ENCODE measurements around the gene LLGL2.

GRCh38 chr17:75508931-75509361, 16.6 kb upstream of the LLGL2 start:
- no peak for TF ChIP-seq POLR2AphosphoS5 (IDR thresholded peaks at IDR 0.05; ENCODE audit: low read depth, low read length)
- TF ChIP-seq, protein P1, sequence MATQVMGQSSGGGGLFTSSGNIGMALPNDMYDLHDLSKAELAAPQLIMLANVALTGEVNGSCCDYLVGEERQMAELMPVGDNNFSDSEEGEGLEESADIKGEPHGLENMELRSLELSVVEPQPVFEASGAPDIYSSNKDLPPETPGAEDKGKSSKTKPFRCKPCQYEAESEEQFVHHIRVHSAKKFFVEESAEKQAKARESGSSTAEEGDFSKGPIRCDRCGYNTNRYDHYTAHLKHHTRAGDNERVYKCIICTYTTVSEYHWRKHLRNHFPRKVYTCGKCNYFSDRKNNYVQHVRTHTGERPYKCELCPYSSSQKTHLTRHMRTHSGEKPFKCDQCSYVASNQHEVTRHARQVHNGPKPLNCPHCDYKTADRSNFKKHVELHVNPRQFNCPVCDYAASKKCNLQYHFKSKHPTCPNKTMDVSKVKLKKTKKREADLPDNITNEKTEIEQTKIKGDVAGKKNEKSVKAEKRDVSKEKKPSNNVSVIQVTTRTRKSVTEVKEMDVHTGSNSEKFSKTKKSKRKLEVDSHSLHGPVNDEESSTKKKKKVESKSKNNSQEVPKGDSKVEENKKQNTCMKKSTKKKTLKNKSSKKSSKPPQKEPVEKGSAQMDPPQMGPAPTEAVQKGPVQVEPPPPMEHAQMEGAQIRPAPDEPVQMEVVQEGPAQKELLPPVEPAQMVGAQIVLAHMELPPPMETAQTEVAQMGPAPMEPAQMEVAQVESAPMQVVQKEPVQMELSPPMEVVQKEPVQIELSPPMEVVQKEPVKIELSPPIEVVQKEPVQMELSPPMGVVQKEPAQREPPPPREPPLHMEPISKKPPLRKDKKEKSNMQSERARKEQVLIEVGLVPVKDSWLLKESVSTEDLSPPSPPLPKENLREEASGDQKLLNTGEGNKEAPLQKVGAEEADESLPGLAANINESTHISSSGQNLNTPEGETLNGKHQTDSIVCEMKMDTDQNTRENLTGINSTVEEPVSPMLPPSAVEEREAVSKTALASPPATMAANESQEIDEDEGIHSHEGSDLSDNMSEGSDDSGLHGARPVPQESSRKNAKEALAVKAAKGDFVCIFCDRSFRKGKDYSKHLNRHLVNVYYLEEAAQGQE (IDR thresholded peaks at IDR 0.05; ENCODE audit: insufficient read depth in 1 of 2, low read depth in 2 of 2, low read length in 2 of 2), result no peak
- TF ChIP-seq TAF1 (IDR thresholded peaks at IDR 0.05; ENCODE audit: borderline replicate concordance, insufficient read depth, low read length), result no peak

All from PFSK-1 (cell line).